SK-N-MC (cell line): ENCODE results near the gene IGFL3.

Source experiments
- EZH2 ChIP-seq: fragments of 200-600 bp; sonication (generic); IDR thresholded peaks from one replicate; pipeline ENCODE4 v1.6.1; 2017; ENCODE audit warnings: antibody characterized with exemption
- POLR2AphosphoS5 ChIP-seq: IDR thresholded peaks from 2 replicates; pipeline ENCODE4 v1.6.1; 2012; ENCODE audit warnings: mild to moderate bottlenecking, low read depth, low read length, borderline replicate concordance

DNA sequence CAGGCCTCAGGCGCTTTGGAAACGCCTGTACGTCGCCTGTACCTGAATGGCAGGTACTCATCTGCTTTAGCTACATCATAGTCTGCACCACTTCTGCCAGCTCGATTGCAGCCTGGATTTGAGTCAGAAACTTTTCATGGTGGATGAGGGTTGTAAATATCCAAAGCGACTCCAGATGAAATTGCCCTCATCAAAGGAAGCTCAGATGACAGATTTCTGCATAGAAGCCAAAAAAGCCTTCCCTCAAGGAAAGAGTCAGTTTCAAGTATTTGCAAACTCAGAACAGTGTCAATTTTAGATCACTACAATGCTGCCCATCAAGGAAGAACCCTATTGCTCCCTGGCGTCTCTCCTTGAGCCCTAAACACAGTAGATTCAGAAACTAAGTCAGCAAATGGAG lies 44.9 kb downstream of the IGFL3 start:
- TF ChIP-seq POLR2AphosphoS5 = no peak
- no peak for TF ChIP-seq EZH2
